Immature natural killer cell (primary cell): ENCODE results near the gene RAB3IP. TPM values are rescaled to one million over a fixed set of nuclear protein-coding genes. Genes with fewer than 3 reads are reported as not detected.

ENCODE experiments used
- DNase-seq, 3 donors: peaks; one replicate each; pipeline ENCODE4 v3.0.0; 2022; ENCODE audit warnings: mixed read lengths in 1 of 3
- H3K27ac Mint-ChIP-seq, 6 donors: one replicate each; pipeline ENCODE4 v1.8.0; 2020; ENCODE audit warnings: mixed read lengths in 6 of 6, mild to moderate bottlenecking in 5 of 6, inconsistent platforms in 4 of 6, moderate library complexity in 3 of 6
- H3K27me3 Mint-ChIP-seq, 3 donors: one replicate each; pipeline ENCODE4 v1.8.0; 2020 to 2021; ENCODE audit warnings: low read depth in 3 of 3, mild to moderate bottlenecking in 3 of 3, mixed read lengths in 3 of 3, moderate library complexity in 3 of 3, inconsistent platforms in 1 of 3
- H3K36me3 Mint-ChIP-seq, 3 donors: one replicate each; pipeline ENCODE4 v1.8.0; 2020; ENCODE audit warnings: mixed read lengths in 3 of 3, inconsistent platforms in 2 of 3, mild to moderate bottlenecking in 2 of 3
- H3K4me1 Mint-ChIP-seq, 2 donors: one replicate each; pipeline ENCODE4 v1.8.0; 2020; ENCODE audit warnings: inconsistent platforms in 2 of 2, mild to moderate bottlenecking in 2 of 2, mixed read lengths in 2 of 2, moderate library complexity in 1 of 2
- H3K4me3 Mint-ChIP-seq, 5 donors: one replicate each; pipeline ENCODE4 v1.8.0; 2020; ENCODE audit warnings: mild to moderate bottlenecking in 5 of 5, mixed read lengths in 5 of 5, inconsistent platforms in 3 of 5, moderate library complexity in 3 of 5
- H3K9me3 Mint-ChIP-seq, 6 donors: one replicate each; pipeline ENCODE4 v1.8.0; 2020; ENCODE audit warnings: mild to moderate bottlenecking in 6 of 6, mixed read lengths in 6 of 6, inconsistent platforms in 4 of 6, moderate library complexity in 3 of 6
- polyA plus RNA-seq, 3 donors: library from polyadenylated mRNA; unstranded; fragments of 300-500 nt; fragmentation: Illumina TruSeq; gene quantifications; one replicate each; pipeline ENCODE4 v1.2.3, GENCODE V29; 2021

RAB3IP gene
- polyA plus RNA-seq, 3 donors from 2014 or later, result 8.8 to 10.1 (median 9.8) TPM

- H3K4me3 Mint-ChIP-seq, result no peak overlapping the region
- no peaks in the 10 kb centered on the region for H3K4me1 Mint-ChIP-seq
- peaks cover 0 to 7% (median 0%) of the 10 kb centered on the region in 6 donors for H3K9me3 Mint-ChIP-seq
- no peaks in the 10 kb centered on the region for H3K36me3 Mint-ChIP-seq
- H3K27ac Mint-ChIP-seq, result no peak overlapping the region
- no peak for DNase-seq
- peaks cover 0 to 13% (median 4%) of the 10 kb centered on the region in 3 donors for H3K27me3 Mint-ChIP-seq
These were observed 130.0 kb downstream of the RAB3IP start for GRCh38 chr12:69868695-69869094.

GRCh38 chr12:69872804-69873203, 134.1 kb downstream of the RAB3IP start:
- no peaks in the 10 kb centered on the region for H3K36me3 Mint-ChIP-seq
- peaks cover 0 to 14% (median 3%) of the 10 kb centered on the region in 3 donors for H3K27me3 Mint-ChIP-seq
- no peak overlapping the region for H3K4me3 Mint-ChIP-seq
- H3K27ac Mint-ChIP-seq, result no peak overlapping the region
- no peak for DNase-seq
- H3K9me3 Mint-ChIP-seq, result no peaks in the 10 kb centered on the region
- H3K4me1 Mint-ChIP-seq, result no peaks in the 10 kb centered on the region

Other genes starting within 250 kb of the RAB3IP start
- gene CCT2, start 153.4 kb upstream of the RAB3IP start, polyA plus RNA-seq, result 100 to 1,000 TPM; 129 to 201 (median 142) TPM
- gene LRRC10, start 128.0 kb upstream of the RAB3IP start, polyA plus RNA-seq, result not detected
- not detected for gene BEST3, start 39.6 kb upstream of the RAB3IP start, polyA plus RNA-seq
- gene MYRFL, start 86.4 kb downstream of the RAB3IP start, polyA plus RNA-seq, result not detected